ENCODE results near the gene AK3. TPM values are rescaled to one million over a fixed set of nuclear protein-coding genes. Genes with fewer than 3 reads are reported as not detected.

The AK3 gene
- total RNA-seq, 1 donor from 2014 or later, result 65.0 TPM

DNA sequence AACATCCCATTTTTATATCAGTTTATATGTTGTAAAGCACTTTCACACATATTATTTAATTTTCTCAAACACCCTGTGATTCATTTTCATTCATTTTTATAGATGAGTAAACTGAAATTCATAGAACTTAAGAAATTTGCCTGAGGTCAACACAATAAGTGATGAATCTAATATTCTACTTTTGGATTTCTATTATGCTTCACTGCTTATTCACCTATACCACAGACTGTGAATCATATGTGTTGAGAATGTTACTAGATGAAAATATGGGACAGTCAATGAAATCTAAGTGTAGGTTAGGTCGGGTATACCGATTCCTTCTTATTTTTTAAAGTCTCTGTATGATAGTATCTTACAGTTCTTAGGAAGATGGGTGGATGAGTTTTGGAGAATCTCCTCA lies 36.9 kb downstream of the AK3 start:
- DNase-seq, result no peak

- no peak for DNase-seq
Observed at GRCh38 chr9:4701526-4701925, 39.5 kb downstream of the AK3 start.

- no peak for DNase-seq
Observed at GRCh38 chr9:4700932-4701331, 40.1 kb downstream of the AK3 start.

GRCh38 chr9:4700091-4700490 lies 40.9 kb downstream of the AK3 start:
- no peak for DNase-seq

- no peak for DNase-seq
Observed at GRCh38 chr9:4691795-4692194, 49.2 kb downstream of the AK3 start.

- DNase-seq, result no peak
Observed at GRCh38 chr9:4690144-4690543, 50.9 kb downstream of the AK3 start.

- DNase-seq, result no peak
Observed at GRCh38 chr9:4689687-4690104, 51.3 kb downstream of the AK3 start.

DNA sequence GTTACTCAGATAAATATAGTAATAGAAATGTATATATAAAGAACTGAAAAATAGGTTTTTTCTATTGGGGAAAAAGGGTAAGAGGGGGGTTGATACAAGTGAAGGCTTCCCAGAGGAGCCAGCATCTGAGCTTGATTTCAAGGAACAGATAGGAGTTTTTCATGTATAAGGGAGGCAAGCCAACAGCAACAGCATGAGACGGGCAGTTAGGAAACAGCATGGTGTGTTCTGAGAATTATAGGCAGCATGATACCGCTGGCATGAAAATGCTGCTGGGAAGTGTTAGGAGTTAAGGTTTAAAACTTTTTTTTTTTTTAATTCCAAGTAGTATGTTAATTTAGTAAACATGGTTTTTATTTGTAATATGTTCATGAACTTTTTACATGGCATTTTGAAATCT lies 52.0 kb downstream of the AK3 start:
- DNase-seq, result no peak

DNA sequence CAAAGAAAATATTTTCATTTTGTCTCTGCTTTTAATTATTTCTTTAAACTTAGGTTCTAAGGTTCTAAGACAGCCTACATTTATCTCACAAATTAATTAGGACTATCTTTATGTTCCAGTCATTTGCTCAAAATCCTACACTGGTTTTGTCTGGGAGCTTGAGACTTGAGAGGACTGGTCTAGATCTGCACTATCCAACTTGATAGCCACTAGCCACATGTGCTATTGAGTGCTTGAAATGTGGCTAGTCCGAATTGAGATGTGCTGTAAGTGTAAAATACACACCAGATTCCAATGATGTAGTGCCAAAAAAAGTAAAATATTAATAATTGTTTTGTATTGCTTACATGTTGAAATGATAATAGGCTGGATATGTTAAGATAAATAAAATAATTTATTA lies 54.4 kb downstream of the AK3 start:
- no peak for DNase-seq

GRCh38 chr9:4686112-4686511 lies 54.9 kb downstream of the AK3 start:
- no peak for DNase-seq

- no peak for DNase-seq
Observed at GRCh38 chr9:4684820-4685219, 56.2 kb downstream of the AK3 start.

DNA sequence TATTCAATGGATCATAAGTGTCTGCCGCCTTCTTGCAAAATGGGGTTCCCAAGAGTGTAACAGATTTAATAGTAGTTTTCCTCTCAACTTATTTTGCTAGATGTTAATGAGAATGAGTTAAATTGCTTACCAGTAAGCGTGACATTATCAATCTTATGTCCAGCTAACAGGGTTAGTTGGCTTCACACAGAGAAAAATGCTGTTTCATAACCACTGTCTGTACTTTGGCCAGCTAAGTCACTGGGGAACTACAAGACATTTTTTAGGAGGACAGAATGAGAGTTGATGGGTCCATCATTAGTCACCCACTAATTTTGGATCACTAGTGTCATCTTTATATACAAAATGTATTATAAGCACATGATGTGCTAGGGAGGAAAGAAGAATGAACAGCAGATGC lies 60.3 kb downstream of the AK3 start:
- DNase-seq, result no peak

GRCh38 chr9:4680173-4680525 lies 60.9 kb downstream of the AK3 start:
- peak; percentile 36 for DNase-seq

GRCh38 chr9:4679268-4680172 lies 61.5 kb downstream of the AK3 start, which contains the start of gene CDC37L1:
Gene CDC37L1 (plus strand): TSS chr9:4679569. CDS start chr9:4679768, 199 bp downstream.
- DNase-seq, result peak; percentile 98

DNA sequence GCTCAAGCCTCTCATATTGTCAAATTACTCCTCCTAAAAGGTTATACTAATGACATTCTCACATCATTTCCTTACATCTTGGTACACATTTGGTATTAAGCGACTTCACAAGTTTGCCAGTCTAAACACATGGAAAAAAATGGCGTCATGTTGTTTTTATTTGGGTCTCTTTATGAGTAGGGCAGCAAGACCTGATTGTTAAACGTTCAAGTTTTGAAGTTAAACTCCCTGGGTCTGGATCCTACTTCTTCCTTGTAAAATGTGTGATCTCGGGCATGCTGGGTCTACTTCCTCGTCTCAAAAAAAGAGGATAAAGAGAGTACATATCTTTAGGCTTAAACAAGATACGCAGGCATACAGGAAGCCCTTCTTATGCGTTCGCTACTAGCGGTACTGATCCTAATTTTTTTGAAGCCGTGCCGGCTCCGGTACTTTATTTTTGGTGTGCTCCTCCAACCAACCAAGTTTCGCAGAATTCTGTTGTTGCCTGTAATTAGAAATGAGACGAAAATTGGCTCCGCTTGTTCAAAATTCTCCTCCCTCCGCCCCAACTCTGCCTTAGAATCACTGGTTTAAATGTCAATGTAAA lies 62.2 kb downstream of the AK3 start:
- peak; percentile 64 for DNase-seq

DNA sequence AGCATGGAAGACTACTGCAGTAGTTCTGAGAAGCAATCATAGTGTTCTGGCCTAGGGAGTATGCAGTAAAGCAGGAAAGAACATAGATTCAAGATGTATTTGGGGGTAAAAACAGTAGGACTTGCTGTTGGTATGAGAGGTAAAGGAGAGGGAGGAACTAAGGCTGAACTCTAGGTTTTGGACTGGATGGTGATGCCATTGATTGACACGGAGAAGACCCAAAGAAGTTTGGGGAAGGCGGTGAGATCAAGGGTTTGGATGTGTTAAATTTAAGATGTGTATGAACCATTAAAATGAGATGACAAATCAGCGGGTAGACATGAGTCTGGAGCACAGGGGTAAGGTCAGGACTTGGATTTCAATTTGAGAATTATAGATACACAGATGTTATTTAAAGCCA lies 63.6 kb downstream of the AK3 start:
- no peak for DNase-seq

DNA sequence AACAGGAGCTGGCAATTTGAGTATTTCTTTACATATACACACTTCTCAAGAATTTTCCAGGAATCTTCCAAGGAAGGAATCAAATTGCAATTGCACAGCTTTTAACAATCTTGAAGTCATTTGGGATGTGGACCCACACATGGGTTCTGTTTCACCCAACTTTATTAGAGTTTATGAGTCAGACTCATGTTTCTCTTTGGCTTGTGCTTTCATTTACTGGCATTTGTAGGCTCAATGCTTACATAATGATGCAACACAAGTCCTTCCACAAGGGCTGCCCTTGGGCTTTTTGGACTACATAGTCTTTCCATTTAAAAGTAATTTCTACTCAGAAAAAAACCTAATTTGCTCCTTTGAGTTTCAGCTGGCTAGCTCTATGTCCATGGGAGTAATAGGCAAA lies 66.2 kb downstream of the AK3 start:
- DNase-seq, result no peak

DNA sequence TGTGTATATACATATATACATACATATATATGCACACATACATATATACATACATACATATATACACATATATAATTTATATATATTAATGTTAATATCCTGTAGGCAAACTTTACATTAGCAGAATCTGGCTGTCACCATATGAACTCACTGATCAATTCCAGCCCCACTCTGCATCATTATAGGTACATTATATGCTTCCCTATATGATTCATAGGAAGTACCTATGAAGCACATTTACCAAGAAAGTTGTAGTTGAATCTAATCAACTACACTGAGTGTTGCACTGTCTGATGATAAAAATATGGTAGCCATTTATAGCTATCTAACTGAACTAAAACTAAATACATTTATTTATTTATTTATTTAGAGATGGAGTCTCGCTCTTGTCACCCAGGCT lies 69.3 kb downstream of the AK3 start:
- no peak for DNase-seq

DNA sequence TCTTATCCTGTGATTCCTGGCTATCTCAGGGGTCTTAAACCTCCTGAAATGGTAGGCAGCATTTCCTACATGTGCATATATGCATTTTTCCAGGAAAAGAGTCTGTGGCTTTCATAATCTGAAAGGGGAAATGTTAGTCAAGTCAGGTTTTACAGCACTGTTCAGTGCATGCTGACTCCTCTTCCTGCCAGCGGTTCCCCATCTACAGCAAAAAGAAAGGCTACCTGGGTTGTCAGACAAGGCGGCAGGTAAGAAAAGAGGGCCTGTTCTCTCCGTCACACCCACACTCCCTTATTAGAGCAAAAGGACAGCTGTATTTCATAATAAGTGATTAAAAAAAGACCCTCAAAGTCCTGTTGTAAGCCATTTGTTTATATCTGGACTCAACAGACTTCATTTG lies 70.4 kb downstream of the AK3 start:
- DNase-seq, result no peak

DNA sequence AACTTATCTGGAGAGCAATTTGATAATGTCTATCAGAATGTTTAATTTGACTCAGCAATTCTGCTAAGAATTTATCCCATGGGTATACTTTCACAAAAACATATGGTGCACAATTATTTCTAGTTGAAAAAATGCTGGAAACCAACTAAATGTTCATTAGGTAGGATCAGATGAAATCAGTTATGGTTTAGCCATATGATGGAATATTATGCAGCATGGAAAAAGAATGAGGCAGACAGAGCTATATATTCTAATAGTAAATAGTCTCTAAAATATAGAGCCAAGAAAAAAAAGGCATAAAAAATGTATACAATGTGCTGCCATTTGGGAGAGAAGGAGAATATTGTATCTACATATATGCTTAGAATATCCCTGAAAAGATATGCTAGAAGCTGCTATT lies 71.1 kb downstream of the AK3 start:
- no peak for DNase-seq

GRCh38 chr9:4668604-4669003 lies 72.4 kb downstream of the AK3 start:
- DNase-seq, result no peak

DNA sequence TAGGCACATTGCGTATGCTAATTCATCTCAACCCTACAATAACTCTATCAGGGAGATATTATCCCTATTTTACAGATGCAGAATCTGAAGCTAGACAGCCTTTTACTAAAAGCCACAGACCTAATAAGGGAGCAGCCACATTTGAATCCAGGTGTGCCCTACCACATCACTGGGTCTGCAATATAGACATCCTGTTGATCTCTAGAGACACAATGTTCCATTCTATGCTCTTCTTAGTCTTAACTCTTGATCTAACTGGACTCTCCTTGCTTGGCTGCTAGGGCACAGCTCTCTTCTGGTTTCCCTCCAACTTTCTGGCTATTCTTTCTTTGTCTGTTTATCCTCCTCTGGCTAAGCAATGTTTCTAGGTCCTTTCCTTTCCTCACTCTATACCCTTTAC lies 73.3 kb downstream of the AK3 start:
- no peak for DNase-seq

GRCh38 chr9:4666042-4666699 lies 74.8 kb downstream of the AK3 start, which contains the start of gene SPATA6L:
Gene SPATA6L (minus strand): TSS chr9:4666480. CDS start chr9:4666250, 230 bp downstream.
- peak; percentile 84 for DNase-seq

GRCh38 chr9:4665357-4665756 lies 75.6 kb downstream of the AK3 start:
- peak; percentile 94 for DNase-seq
